Neutrophil (primary cell): ENCODE measurements around the gene FAM114A2.

Experiments used
- H3K27ac ChIP-seq: fragments of 200-600 bp; sonication (generic); 2 replicates; pipeline ENCODE4 v1.5.1; 2016; ENCODE audit warnings: mild to moderate bottlenecking, moderate library complexity
- H3K27me3 ChIP-seq: fragments of 200-600 bp; sonication (generic); 2 replicates; pipeline ENCODE4 v1.6.0; 2016; ENCODE audit warnings: mild to moderate bottlenecking
- H3K36me3 ChIP-seq: fragments of 200-600 bp; sonication (generic); 2 replicates; pipeline ENCODE4 v1.5.1; 2017
- H3K4me1 ChIP-seq, 2 experiments: fragments of 200-600 bp in 1 of 2; sonication (generic) in 1 of 2; 1 replicate in 1 of 2; 2 replicates in 1 of 2; pipeline versions ENCODE4 v1.5.1 to v1.6.1; 2013 to 2016; ENCODE audit warnings: low read depth in 1 of 2, low read length in 1 of 2, mild to moderate bottlenecking in 1 of 2, moderate library complexity in 1 of 2; ENCODE audit not compliant: control insufficient read depth in 1 of 2, insufficient read depth in 1 of 2
- H3K4me3 ChIP-seq, 2 experiments: fragments of 200-600 bp in 1 of 2; sonication (generic) in 1 of 2; 1 replicate in 1 of 2; 2 replicates in 1 of 2; pipeline ENCODE4 v1.5.1; 2013 to 2016; ENCODE audit warnings: low read depth in 1 of 2, low read length in 1 of 2, mild to moderate bottlenecking in 1 of 2, moderate library complexity in 1 of 2
- H3K9me3 ChIP-seq: fragments of 200-600 bp; sonication (generic); 2 replicates; pipeline ENCODE4 v1.5.1; 2016
- CTCF ChIP-seq: fragments of 200-600 bp; sonication (generic); IDR thresholded peaks from 2 replicates; pipeline ENCODE4 v1.5.1; 2016; ENCODE audit warnings: antibody characterized with exemption

FAM114A2 gene

GRCh38 chr5:154047324-154047723, 8.6 kb upstream of the FAM114A2 start:
- Histone ChIP-seq H3K4me3 (no peak overlapping the region), H3K9me3 (no peaks in the 10 kb centered on the region), H3K36me3 (peaks cover 25% of the 10 kb centered on the region), H3K27me3 (no peaks in the 10 kb centered on the region), H3K4me1 (peaks cover 28 to 30% of the 10 kb centered on the region in 2 experiments), H3K27ac (no peak overlapping the region)
- no peak for TF ChIP-seq CTCF

- H3K4me3 ChIP-seq = no peak overlapping the region
- TF ChIP-seq CTCF = no peak
Measured at GRCh38 chr5:154046486-154046885, 7.8 kb upstream of the FAM114A2 start.

GRCh38 chr5:154044581-154044980, 5.9 kb upstream of the FAM114A2 start:
- no peaks in the 10 kb centered on the region for H3K9me3 ChIP-seq
- H3K4me3 ChIP-seq = no peak overlapping the region
- TF ChIP-seq CTCF = no peak
- H3K4me1 ChIP-seq = peaks cover 52 to 56% of the 10 kb centered on the region in 2 experiments
- no peaks in the 10 kb centered on the region for H3K27me3 ChIP-seq
- peaks cover 10% of the 10 kb centered on the region for H3K36me3 ChIP-seq
- peak overlapping the region; percentile 38 for H3K27ac ChIP-seq

More at GRCh38 chr5:154046486-154046885, 7.8 kb upstream of the FAM114A2 start:
- Histone ChIP-seq H3K36me3 (peaks cover 19% of the 10 kb centered on the region), H3K27me3 (no peaks in the 10 kb centered on the region), H3K4me1 (peaks cover 37 to 39% of the 10 kb centered on the region in 2 experiments), H3K9me3 (no peaks in the 10 kb centered on the region), H3K27ac (no peak overlapping the region)

GRCh38 chr5:154044099-154044498, 5.4 kb upstream of the FAM114A2 start:
- Histone ChIP-seq H3K27ac (peak overlapping the region; percentile 38), H3K27me3 (no peaks in the 10 kb centered on the region), H3K4me1 (peaks cover 55 to 61% of the 10 kb centered on the region in 2 experiments), H3K36me3 (peaks cover 10% of the 10 kb centered on the region), H3K9me3 (no peaks in the 10 kb centered on the region), H3K4me3 (no peak overlapping the region)
- TF ChIP-seq CTCF = no peak

GRCh38 chr5:154042766-154043165, 4.1 kb upstream of the FAM114A2 start:
- Histone ChIP-seq H3K27me3 (no peaks in the 10 kb centered on the region), H3K9me3 (no peaks in the 10 kb centered on the region), H3K27ac (peak overlapping the region; percentile 50), H3K36me3 (peaks cover 10% of the 10 kb centered on the region), H3K4me3 (no peak overlapping the region), H3K4me1 (peaks cover 60 to 68% of the 10 kb centered on the region in 2 experiments)
- no peak for TF ChIP-seq CTCF

GRCh38 chr5:154039458-154039829, 734 bp upstream of the FAM114A2 start:
- Histone ChIP-seq H3K4me3 (peak overlapping the region; percentile 76 to 89), H3K4me1 (peaks cover 60 to 62% of the 10 kb centered on the region in 2 experiments), H3K27me3 (no peaks in the 10 kb centered on the region), H3K36me3 (no peaks in the 10 kb centered on the region), H3K9me3 (no peaks in the 10 kb centered on the region), H3K27ac (peak overlapping the region; percentile 89)
- no peak for TF ChIP-seq CTCF
